HS-27A (cell line): Measurements from ENCODE around the gene KRTAP12-2.
"Not testable (repeated sequence)": the region's sequence is repeated elsewhere in the genome, so short reads cannot be mapped to it uniquely, and the experiment has no call there.

ENCODE experiments used
- DNase-seq: peaks from one replicate; pipeline ENCODE4 v3.0.0-alpha.2; 2012; ENCODE audit warnings: low read depth, missing footprints

The KRTAP12-2 gene

DNA sequence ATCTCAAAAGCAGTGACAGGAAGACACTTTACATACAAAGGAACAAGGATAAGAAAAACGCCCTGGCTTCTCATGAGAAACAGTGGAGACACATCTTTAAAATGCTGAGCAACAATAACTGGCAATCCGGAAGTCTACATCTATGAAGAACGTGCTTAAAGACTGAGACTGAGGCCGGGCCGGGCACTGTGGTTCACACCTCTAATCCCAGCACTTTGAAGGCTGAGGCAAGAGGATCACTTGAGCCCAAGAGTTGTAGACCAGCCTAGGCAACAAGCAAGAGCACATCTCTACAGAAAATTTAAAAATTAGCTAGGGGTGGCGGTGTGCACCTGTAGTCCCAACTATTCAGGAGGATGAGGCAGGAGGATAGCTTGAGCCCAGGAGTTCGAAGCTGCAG is 17.4 kb upstream of the KRTAP12-2 start:
- DNase-seq, result no peak

DNA sequence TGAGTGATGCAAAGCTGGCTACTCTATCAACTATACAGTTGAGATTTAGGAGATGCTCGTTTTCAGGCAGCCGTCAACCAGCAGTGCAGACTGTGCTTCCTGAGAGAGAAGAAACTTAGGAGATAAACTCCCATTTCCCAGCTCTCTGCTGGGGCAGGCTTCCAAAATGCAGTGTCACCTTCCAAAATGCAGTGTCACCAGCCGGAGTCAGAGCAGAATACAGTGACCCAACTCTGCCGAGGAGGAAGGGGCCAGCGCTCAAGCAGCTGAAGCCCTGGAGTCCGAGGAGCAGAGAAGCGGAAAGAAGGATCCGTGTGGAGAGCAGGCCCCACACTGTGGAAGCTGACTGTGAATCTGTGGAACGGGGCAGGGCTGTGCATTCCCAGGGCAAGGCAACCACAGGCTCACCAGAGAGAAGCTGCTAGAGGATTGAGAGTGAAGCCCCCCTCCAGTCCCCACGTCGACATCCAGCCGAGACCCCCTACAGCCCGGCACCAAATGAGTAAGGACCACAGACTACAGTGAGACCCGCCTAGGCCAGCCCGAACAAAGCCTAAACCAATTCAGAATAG is 15.9 kb upstream of the KRTAP12-2 start:
- DNase-seq, result no peak

DNA sequence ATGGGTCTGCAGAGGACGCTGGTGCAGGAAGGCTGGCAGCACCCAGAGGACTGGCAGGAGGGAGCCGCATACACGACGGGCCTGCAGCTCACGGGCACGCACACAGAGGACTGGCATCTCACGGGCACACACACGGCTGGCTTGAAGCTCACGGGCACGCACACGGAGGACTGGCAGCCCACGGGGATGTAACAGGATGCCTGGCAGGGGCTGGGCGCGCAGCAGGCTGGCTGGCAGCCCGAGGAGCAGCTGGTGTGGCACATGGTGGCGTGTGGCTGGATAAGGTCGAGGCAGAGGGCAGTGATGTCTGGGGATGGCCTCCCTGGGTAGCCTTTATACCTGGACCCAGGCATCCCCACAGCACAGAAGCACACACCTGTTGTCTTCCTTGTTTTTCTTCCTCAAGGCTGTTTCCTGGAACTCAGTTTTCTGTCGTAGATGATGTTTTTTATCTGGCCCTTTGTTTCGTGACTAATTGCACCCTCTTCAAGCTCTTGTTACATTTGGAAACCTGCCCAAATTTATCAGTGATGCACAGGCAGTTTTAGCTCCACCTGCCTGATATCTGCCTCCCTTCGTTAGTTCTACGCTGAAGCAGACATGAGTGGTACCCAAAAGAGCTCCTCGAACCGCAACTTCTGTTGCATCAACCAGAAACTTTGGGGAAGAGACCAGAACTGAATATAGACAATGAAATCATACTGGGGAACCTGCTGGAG is 15.3 kb upstream of the KRTAP12-2 start, which contains the start of gene KRTAP12-1:
TSS of gene KRTAP12-1 (minus strand) at position 303 of the 719 bp plus-strand sequence. CDS start at position 263, 40 bp downstream.
- DNase-seq, result no peak

DNA sequence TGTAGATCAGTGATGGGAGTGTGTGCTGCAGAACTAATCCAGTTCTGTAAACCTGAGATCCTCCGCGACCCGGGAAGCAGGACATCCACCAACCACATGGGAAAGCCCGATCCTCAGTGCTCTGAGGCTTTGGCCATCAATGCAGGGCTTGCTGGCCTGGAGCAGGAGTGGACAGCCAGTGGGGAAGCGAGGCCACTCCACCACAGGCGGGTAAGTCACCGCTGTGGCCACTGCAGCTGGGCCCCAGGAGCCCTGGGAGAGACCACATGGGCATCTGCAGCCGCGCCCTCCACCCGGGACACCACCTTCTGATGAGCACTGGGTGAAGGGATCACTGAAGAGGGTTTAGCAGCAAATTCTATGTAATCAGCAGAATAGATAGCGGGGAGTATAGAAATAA is 14.4 kb upstream of the KRTAP12-2 start:
- DNase-seq, result no peak

DNA sequence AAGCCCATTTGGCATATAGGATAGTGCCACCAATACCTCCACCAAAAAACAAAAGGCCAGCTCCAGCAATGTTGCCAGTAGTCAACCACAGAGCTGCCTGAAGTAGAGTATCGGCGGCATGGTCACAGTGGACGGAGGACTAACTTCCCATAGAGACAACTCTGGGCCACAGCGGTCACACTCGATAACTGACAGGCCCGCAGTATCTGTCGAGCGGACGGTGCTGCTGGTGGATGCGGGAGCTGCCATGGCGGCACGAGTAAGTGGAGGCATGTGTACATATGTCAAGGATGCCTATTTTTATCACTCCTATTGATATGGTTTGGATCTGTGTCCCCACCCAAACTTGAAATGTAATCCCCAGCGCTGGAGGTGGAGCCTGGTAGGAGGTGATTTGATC is 11.2 kb upstream of the KRTAP12-2 start:
- DNase-seq, result no peak

DNA sequence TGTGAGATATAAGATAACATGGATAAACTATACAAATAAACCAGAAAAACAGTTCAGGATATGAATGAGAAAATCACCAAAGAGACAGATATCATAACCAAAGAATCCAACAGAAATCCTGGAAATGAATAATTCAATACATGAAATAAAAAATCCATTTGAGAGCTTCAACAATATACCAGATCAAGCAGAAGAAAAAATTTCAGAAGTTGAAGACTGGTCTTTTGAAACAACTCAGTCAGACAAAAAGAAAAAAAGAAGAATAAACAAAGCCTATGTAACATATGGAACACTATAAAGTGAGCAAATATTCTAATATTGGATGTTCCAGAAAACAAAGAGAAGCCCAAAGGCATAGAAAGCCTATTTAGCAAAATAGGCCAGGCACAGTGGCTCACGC is 5.2 kb upstream of the KRTAP12-2 start:
- no peak for DNase-seq

DNA sequence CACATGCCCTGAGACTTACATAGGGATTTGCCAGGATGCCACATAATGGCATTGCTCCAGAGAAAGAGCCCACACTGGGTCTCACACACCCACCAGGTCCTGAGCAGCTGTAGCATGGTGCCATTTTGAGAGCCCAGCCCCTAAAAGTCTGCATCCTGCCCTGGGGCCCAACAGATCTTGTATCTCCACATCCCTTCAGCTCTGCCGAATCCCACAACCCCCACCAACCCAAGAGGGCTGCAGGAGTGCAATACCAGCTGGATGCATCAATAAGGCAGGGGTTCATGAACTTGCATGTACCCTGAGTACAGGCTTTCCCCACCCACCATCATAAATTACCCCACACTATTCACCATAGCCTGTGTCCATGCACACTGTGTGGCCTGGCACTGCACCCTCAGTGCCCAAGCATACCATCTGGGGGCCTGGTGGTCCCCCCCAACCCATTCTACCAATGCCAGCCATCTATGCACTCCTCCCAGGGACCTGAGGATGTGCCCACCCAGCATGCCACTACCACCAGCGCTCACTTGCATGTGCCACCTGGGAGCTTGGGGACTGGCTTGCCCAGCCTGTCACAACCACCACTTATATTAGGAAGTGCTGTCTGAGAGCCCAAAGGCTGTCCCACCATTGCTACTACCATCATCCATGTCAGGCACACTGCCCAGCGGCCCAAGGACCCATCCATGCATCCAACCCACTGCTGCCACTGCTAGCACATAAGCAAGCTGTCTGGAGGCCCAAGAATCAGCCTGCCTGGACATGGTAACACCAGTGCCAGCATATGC is 4.1 kb upstream of the KRTAP12-2 start:
- DNase-seq, result no peak

DNA sequence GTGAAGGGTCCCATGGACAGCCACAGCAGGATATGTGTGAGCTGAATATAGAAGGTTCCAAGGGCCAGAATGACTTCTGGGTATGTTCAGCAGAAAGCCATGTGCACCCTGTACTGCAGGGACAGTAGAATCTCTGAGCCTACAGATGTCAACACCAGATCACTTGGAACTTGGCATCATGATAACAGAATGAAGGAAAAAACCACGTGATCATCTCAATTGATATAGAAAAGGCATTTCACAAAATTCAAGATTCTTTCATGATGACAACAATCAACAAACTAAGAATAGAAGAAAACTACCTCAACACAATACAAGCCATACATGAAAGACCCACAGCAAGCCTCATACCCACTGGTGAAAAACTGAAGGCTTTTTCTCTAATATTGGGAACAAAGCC is 885 bp upstream of the KRTAP12-2 start:
- DNase-seq, result no peak

DNA sequence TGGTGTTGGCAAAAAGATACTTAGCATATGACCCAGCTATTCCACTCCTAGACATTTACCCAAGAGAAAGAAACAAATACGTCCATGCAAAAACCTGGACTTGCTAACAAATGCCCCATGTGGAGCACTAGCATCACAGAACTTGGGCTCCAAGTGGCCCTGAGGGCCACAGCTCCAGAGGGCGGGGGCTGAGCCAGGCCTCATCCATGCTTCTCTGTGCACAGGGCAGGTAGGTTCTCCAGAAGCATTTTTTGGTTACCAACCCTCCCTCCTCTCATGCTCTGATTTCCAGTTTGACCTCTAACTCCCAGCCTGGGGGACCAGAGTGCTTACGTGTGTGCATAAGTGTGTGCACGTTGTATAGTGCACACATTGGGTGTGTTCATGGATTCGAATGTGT is 2.0 kb downstream of the KRTAP12-2 start:
- no peak for DNase-seq

DNA sequence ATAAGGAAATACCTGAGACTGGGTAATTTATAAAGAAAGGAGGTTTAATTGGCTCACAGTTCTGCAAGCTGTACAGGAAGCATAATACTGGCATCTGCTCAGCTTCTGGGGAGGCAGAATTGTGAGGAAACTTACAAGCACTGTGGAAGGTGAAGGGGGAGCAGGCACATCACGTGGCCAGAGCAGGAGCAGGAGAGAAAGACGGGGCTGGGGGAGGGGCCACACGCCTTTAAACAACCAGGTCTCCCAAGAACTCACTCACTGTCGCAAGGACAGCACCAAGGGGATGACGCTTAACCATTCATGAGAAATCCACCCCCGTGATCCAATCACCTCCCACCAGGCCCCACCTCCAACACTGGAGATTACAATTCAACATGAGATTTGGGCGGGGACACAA is 5.2 kb downstream of the KRTAP12-2 start:
- DNase-seq, result not testable (repeated sequence)

DNA sequence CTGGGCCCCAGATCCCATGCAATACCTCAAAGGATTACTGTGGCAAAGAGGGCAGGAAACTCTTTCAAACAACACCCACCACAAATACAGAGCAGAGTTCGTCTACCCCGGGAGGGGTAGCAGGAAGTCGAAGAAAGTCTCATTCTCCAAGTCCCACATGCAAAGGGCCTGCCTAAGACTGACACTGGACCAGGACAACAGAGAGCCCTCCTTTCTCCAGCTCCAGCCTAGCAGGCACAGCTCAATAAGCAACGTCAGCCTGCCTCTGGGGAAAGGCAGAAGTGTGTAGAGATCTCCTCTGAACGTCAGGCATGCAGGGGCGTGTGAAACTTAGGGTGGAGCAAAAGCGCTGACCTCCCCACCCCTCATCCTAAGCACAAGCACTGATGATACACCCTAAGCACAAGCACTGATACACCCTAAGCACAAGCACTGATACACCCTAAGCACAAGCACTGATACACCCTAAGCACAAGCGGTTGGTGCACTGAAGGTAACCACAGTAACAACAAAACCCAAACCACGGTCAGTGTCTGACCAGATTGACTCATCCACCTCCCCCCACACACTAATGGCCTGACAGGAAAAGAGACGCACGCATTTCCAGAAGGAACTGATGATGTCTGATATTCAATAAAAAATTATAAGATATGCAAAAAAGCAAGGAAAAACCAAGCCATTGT is 7.7 kb downstream of the KRTAP12-2 start:
- DNase-seq, result no peak

DNA sequence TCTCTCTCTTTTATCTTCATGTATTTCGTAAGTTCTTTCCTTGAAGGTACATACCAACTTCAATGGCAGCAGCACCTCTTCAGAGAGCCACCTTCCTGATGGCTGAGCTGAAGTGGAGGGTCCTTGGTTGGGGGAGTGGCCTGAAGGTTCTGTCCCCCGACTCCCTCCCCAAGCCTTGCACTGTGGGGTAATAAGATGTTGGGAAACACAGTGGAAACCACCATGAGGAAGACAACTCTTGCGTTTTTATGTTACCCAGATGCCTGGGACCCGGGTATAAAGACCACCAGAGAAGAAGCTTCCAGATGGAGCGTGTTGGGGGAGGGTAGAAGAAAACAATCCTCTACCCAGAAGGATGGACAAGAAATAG is 8.2 kb downstream of the KRTAP12-2 start:
- no peak for DNase-seq

DNA sequence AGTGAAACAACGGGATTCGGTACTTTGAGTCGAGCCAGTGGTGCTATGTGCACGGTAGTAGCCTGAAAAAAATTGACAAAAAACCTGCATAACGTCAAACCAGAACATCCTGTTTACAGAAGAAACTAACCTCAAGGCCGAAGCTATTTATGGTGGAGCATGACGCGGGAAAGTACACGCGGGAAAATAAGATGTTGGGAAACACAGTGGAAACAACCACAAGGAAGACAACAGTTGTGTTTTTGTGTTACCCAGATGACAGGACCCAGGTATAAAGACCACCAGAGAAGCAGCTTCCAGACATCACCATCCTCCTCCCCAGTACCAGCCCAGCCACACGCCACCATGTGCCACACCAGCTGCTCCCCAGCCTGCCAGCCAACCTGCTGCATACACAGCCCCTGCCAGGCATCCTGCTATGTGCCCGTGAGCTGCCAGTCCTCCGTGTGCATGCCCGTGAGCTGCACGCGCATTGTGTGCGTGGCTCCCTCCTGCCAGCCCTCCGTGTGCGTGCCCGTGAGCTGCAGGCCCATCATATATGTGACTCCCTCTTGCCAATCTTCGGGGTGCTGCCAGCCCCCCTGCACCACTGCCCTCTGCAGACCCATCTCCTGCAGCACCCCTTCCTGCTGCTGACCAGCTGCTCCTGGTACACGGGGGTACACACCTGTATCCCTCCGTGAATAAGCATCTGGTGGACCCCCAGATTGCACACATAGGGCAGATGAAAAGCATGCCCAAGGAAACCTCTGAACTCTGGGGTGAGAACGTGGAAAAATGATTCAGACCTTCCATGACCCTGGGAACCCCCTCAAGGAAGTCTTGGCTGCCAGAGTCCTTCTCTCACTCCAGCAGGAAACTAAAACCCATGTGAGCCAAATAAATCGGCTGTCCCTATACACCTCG is 8.8 kb downstream of the KRTAP12-2 start, which contains the start of gene KRTAP12-3:
TSS of gene KRTAP12-3 (plus strand) at position 298 of the 906 bp plus-strand sequence. CDS start at position 346, 48 bp downstream.
- DNase-seq, result no peak

DNA sequence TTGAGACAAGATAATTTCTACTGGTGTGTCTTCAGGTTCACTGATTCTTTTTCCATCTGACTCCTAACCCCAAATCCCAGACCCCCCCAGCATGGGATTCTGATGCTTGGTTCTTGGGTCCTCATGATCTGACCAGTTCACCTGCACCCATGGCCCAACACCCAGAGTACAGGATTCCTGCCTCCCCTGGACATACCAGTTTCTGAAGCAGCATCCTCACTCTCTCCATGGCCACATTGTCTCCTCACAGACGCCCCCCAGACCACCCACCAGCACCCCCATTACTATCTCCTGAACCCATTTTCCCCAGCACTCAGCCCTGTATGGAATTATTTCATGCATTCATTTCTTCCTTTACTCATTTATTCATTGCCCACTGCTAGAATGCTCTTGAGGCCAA is 9.9 kb downstream of the KRTAP12-2 start:
- DNase-seq, result no peak

DNA sequence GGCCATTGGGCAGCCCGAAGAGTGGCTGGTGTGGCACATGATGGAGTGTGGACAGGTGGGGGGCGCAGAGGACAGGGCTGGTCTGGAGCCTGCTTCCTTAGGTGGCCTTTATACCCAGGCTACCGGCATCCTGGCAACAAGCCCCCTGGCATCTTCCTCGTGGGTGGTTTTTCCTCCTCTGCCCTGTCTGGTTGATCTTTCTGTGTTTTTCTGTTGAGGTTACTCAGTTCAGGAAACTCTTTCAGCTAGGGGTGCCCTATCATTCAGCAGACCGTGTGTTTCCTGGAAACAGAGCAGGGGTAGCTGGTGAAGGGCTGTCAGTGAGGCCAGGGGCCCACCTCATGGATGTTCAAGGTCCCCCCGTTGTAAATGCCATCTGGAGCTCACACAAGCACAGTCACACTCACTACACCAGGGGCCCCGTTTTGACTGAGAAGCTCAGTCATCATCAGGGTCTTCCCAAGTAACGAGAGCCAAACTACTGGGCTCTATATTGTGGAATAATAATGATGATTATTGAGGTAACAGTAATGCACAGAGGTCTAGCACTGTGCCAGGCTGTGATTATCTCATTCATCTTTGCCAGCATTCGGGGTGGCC is 12.1 kb downstream of the KRTAP12-2 start, which contains the start of gene KRTAP12-4:
TSS of gene KRTAP12-4 (minus strand) at position 84 of the 600 bp plus-strand sequence. CDS start at position 39, 45 bp downstream.
- no peak for DNase-seq

DNA sequence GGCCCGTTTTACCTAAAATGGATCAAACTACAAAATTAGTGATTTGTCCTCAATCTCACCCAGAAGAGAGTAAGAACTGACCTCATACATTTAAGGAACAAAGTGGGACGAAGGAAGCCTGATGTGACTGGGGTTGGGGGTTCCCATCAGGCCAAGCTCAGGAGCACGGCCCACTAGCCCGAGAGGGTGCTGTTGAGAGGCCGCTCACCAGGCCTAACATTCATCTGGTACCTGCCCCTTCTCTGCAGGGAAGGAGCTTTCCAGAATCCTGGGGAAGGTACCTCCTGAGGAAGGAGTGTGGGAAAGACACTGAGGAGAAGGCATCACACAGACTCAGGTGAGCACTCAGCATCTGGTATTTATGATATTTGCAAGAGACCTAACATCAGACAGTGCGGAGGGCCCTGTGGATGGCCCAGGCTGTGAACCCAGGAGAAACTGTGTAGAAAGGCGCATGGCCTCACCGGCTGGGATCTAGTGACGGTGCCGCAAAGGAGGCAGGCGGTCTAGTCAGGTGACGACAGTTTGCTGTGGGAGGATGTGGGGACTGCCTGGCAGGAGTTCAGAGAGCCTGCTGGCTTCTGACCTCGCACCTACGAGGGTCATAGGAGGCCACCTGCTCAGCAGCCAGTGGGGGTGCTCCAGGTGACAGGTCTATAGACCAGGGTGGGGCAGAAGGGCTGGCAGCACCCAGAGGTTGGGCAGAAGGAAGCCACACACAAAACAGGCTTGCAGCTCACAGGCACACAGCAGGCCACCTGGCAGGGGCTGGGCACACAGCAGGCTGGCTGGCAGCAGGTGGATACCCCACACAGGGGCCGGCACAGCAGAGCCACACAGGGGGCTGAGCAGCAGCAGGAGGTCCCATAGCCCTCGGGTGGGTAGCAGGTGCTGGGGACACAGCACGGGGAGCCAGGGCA is 12.8 kb downstream of the KRTAP12-2 start:
- DNase-seq, result no peak

DNA sequence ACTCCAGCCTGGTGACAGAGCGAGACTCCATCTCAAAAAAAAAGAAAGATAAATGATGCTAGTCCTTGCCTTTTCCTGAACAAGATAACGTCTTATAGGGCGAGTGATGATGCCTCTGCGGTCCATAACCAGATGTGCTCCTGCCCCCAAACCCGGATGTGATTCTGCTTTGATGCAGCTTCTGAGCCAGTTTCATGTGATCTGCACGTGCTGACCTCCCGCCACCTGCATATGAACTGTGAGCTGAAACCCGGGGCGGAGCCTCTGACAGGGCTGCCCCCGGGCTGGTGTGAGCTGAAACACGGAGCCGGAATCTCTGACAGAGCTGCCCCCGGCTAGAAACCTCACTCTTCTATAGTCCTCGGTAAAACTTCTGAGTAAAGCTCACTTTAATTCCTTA is 13.6 kb downstream of the KRTAP12-2 start:
- no peak for DNase-seq

DNA sequence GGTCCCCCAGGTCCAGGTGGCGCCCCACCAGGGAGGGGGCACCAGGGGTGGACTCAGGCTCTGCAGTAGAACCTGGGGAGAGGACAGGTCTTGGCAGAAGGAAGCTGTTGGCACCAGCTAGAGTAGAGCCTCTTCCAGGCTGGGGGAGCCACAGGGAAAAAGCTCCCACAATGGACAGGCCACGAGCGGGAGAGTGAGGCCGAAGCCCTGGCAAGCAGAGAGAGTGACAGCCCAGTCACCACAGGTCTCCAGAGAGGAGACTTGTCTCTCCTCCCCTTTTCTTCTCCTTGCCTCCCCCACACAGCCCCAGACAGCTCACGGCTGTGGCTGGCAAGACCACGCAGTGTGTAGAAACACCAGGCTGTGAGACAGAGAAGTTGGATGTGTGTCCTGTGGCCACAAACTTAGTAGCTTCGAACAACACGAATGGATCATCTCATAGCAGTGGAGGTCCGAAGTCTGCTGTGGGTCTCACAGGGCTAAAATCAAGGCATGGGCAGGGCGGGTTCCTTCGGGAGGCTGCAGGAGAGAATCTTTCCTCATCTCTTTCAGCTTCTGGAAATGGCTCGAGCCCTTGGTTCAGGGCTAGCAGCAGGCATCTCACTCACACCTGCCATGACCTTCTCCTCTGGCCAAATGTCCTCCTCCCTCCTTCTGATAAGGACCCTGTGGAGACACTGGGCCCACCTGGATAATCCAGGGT is 15.6 kb downstream of the KRTAP12-2 start:
- no peak for DNase-seq
